GM18502 (cell line): Measurements from ENCODE around the gene GSX2.
A peak's percentile ranks its signal among the peaks of the same experiment; 100 is the strongest.

ENCODE experiments used
- ATAC-seq: cut with Tn5 transposase; IDR thresholded peaks from one replicate; pipeline ENCODE4 v1.9.1; 2021; ENCODE audit warnings: mild to moderate bottlenecking; ENCODE audit not compliant: unreplicated experiment, poor library complexity

The GSX2 gene

GRCh38 chr4:54074381-54074780 is 25.6 kb upstream of the GSX2 start:
- ATAC-seq = no peak

GRCh38 chr4:54076673-54077072 is 23.3 kb upstream of the GSX2 start:
- no peak for ATAC-seq

- ATAC-seq = no peak
These were observed 22.2 kb upstream of the GSX2 start for GRCh38 chr4:54077812-54078211.

- no peak for ATAC-seq
These were observed 17.8 kb upstream of the GSX2 start for GRCh38 chr4:54082168-54082567.

GRCh38 chr4:54085284-54085683 is 14.7 kb upstream of the GSX2 start:
- ATAC-seq = no peak

GRCh38 chr4:54089875-54090274 is 10.1 kb upstream of the GSX2 start:
- no peak for ATAC-seq

- ATAC-seq = no peak
These were observed 9.6 kb upstream of the GSX2 start for GRCh38 chr4:54090404-54090803.

- ATAC-seq = peak; percentile 59
These were observed 8.9 kb upstream of the GSX2 start for GRCh38 chr4:54090804-54091623.

GRCh38 chr4:54091637-54092404 is 8.1 kb upstream of the GSX2 start:
- ATAC-seq = peak; percentile 76

GRCh38 chr4:54092405-54093323 is 7.3 kb upstream of the GSX2 start:
- ATAC-seq = no peak

GRCh38 chr4:54093324-54094240 is 6.4 kb upstream of the GSX2 start:
- ATAC-seq = no peak

GRCh38 chr4:54094451-54094850 is 5.5 kb upstream of the GSX2 start:
- no peak for ATAC-seq

GRCh38 chr4:54095110-54095825 is 4.7 kb upstream of the GSX2 start:
- ATAC-seq = no peak

- ATAC-seq = no peak
These were observed 3.5 kb upstream of the GSX2 start for GRCh38 chr4:54096295-54096962.

- no peak for ATAC-seq
These were observed 2.8 kb upstream of the GSX2 start for GRCh38 chr4:54097152-54097551.

GRCh38 chr4:54098375-54098774 is 1.6 kb upstream of the GSX2 start:
- ATAC-seq = no peak

- no peak for ATAC-seq
These were observed 646 bp upstream of the GSX2 start for GRCh38 chr4:54099287-54099747.

- no peak for ATAC-seq
These were observed 729 bp downstream of the GSX2 start for GRCh38 chr4:54100595-54101189.
